Colonic mucosa (tissue), 4 donors: ENCODE measurements around the gene FIGLA. TPM values are rescaled to one million over a fixed set of nuclear protein-coding genes. Genes with fewer than 3 reads are reported as not detected.

Experiments
- DNase-seq: peaks from one replicate; pipeline ENCODE4 v3.0.0-alpha.2; 2020
- H3K27ac ChIP-seq: fragments of 200-600 bp; one replicate; pipeline ENCODE4 v1.8.0; 2021
- H3K27me3 ChIP-seq: fragments of 200-600 bp; one replicate; pipeline ENCODE4 v1.8.0; 2021
- H3K36me3 ChIP-seq: fragments of 200-600 bp; one replicate; pipeline ENCODE4 v1.8.0; 2021
- H3K4me1 ChIP-seq: fragments of 200-600 bp; one replicate; pipeline ENCODE4 v1.8.0; 2021; ENCODE audit warnings: mild to moderate bottlenecking
- H3K4me3 ChIP-seq: fragments of 200-600 bp; one replicate; pipeline ENCODE4 v1.8.0; 2021
- H3K9ac ChIP-seq, 2 donors: one replicate each; pipeline ENCODE4 v1.7.0; 2013; ENCODE audit warnings: control low read depth in 2 of 2, low read depth in 2 of 2, low read length in 2 of 2
- H3K9me3 ChIP-seq: fragments of 200-600 bp; one replicate; pipeline ENCODE4 v1.8.0; 2021
- CTCF ChIP-seq: fragments of 200-600 bp; IDR thresholded peaks from one replicate; pipeline ENCODE4 v1.8.0; 2022; ENCODE audit warnings: antibody characterized with exemption, mild to moderate bottlenecking
- intact Hi-C: fragments of 100-400 bp; cut with DNase I; formaldehyde crosslinking; loops from one replicate; pipeline ENCODE4 v1.14.1; 2022
- total RNA-seq, 2 donors: library from RNA; stranded (reverse); fragmentation: NEBNext Ultra II Directional in 1 of 2; extraction: Animal tissue kit (Norgen Biotek cat#: 25700) in 1 of 2; gene quantifications; one replicate each; pipeline ENCODE4 v1.2.1, GENCODE V29; 2021
- donor health status: healthy.
- donor health status: DM: no; HTN: no; CAD: no.
- donor health status: DM: no; HTN: no; CAD: no.

The FIGLA gene
- total RNA-seq, 2 donors from 2014 or later = not detected

DNA sequence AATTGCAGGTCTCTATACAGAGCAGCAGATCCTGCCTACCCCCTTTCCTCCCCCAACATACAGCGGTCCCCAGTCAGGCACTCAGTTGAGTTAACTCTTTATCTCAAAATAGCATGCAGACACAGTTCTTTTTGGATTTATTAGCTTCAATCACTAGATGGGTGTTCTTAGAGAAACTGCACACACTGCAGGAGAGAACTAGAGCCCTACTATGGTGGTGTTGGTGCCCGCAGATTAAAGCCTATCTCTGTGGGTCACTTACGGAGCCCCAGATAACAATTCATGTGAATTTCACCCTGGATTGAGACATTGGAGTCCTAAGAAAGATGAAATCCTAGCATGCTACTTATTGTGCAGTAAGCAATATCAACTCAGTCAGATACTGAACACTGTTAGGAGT, 34.3 kb downstream of the FIGLA start:
- Histone ChIP-seq H3K36me3 (no peaks in the 10 kb centered on the region), H3K4me1 (no peaks in the 10 kb centered on the region), H3K9ac (no peak overlapping the region), H3K27me3 (no peaks in the 10 kb centered on the region), H3K27ac (no peak overlapping the region), H3K9me3 (no peaks in the 10 kb centered on the region), H3K4me3 (no peak overlapping the region)
- no peak for DNase-seq
- intact Hi-C loops = no loop called here
- TF ChIP-seq CTCF = no peak

DNA sequence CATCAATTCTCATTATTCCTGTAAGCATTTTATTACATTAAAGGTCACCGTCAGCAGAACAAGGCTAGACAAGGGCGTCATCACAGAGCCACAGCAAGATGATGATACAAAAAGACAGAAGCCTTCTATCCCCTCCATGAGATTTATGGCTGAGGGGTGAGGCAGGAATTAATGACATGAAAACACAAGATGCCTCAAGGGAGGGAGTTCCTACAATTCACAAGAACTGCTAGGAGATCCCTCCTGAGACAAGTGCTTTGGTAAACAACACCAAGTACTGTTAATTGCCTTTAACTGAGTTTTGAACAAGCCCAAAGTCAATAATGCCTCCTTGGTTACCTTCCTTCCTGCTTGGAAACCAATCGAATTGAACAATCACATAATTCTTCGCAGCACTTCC, 36.5 kb downstream of the FIGLA start:
- no peak for DNase-seq
- Histone ChIP-seq H3K4me1 (no peaks in the 10 kb centered on the region), H3K9me3 (no peaks in the 10 kb centered on the region), H3K27ac (no peak overlapping the region), H3K27me3 (no peaks in the 10 kb centered on the region), H3K4me3 (no peak overlapping the region), H3K9ac (no peak overlapping the region), H3K36me3 (no peaks in the 10 kb centered on the region)
- no peak for TF ChIP-seq CTCF
- intact Hi-C loops = no loop called here

- Histone ChIP-seq H3K36me3 (no peaks in the 10 kb centered on the region), H3K4me3 (no peak overlapping the region), H3K9me3 (no peaks in the 10 kb centered on the region), H3K27me3 (no peaks in the 10 kb centered on the region), H3K4me1 (no peaks in the 10 kb centered on the region), H3K9ac (no peak overlapping the region), H3K27ac (no peak overlapping the region)
- intact Hi-C loops = no loop called here
- no peak for TF ChIP-seq CTCF
- no peak for DNase-seq
These were observed 37.4 kb downstream of the FIGLA start for GRCh38 chr2:70753031-70753430.

DNA sequence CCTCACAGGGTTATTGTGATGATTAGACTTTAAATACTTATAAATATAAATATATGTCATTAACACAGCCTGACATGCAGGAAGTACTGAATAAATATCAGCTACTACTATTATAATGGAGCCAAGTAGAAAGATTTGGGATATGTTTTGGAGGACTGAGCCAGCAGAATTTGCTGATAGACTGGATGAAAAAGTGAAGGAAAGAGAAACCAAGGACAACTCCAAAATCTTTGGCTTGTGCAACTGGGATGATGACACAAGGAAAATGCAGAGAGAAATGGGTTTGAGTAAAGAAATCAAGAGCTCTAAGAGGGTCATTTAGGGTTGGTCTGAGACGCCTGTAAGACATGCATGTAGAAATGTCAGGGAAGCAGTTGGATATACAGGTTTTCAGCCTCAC, 38.0 kb downstream of the FIGLA start:
- no peaks in the 10 kb centered on the region for H3K9me3 ChIP-seq
- no peaks in the 10 kb centered on the region for H3K4me1 ChIP-seq
- no peak for TF ChIP-seq CTCF
- intact Hi-C loops = no loop called here
- no peak overlapping the region for H3K27ac ChIP-seq
- no peaks in the 10 kb centered on the region for H3K36me3 ChIP-seq
- DNase-seq = no peak
- H3K9ac ChIP-seq = no peak overlapping the region
- H3K27me3 ChIP-seq = no peaks in the 10 kb centered on the region
- H3K4me3 ChIP-seq = no peak overlapping the region

DNA sequence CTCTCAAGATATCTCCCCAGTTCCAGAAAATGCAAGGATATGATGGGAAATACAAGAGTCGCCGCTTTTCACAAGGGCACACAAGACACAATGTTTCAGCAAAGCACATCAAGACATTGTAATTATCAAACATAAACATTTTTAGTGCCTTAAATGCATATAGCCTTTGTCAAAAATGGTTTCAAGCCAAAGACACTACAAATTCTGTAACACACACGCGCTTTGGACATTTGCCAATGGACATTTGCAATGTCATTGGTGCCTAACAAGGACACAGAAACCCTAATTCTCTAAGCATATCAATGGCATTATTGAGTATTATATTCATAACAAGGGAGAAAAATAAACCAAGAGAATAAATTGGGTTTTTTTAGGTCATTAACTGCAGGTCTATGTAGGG, 38.6 kb downstream of the FIGLA start:
- no peaks in the 10 kb centered on the region for H3K27me3 ChIP-seq
- H3K9me3 ChIP-seq = no peaks in the 10 kb centered on the region
- no peak for TF ChIP-seq CTCF
- no peak for DNase-seq
- no peak overlapping the region for H3K4me3 ChIP-seq
- H3K4me1 ChIP-seq = no peaks in the 10 kb centered on the region
- no peaks in the 10 kb centered on the region for H3K36me3 ChIP-seq
- H3K9ac ChIP-seq = no peak overlapping the region
- H3K27ac ChIP-seq = no peak overlapping the region
- intact Hi-C loops = no loop called here

DNA sequence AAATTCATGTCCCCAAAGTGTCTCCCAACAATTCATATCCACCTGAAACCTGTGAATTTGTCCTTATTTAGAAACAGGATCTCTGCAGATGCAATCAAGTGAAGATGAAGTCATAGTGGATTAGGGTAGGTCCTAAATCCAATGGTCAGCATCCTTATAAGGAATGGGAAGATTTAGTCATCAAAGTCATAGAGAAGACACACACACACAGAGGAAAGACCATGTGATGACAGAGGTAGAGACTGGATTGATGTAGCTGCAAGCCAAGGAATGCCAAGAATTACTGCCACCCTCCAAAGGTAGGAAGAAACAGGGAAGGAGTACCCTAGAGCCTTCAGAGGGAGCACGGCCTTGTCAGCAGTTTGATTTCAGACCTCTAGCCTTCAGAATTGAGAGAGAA, 40.1 kb downstream of the FIGLA start:
- Histone ChIP-seq H3K36me3 (no peaks in the 10 kb centered on the region), H3K9ac (no peak overlapping the region), H3K27ac (no peak overlapping the region), H3K9me3 (no peaks in the 10 kb centered on the region), H3K4me1 (no peaks in the 10 kb centered on the region), H3K27me3 (no peaks in the 10 kb centered on the region), H3K4me3 (no peak overlapping the region)
- intact Hi-C loops = no loop called here
- no peak for DNase-seq
- TF ChIP-seq CTCF = no peak
